HepG2 (cell line): ENCODE results near the gene MCF2L. TPM values are rescaled to one million over a fixed set of nuclear protein-coding genes. Genes with fewer than 3 reads are reported as not detected.

Experiments
- ATAC-seq: fragments of 200-7000 bp; cut with Tn5 transposase; 3 replicates; pipeline ENCODE4 v1.9.1; 2020; ENCODE audit warnings: mild to moderate bottlenecking, moderate library complexity
- BruUV-seq: library from RNA; stranded (reverse); fragments of 400-500 nt; replicated peaks from 2 replicates; lab custom pipeline; 2021; lab: Mats Ljungman, UMichigan
- CTCF ChIA-PET: fragments of 300-600 bp; formaldehyde crosslinking; extraction: SDS; loops from one replicate; lab custom pipeline; 2021; ENCODE audit warnings: low total read pairs, inconsistent platforms, low intra/inter-chr PET ratio; lab: Yijun Ruan, JAX
- POLR2A ChIA-PET: fragments of 350-600 bp; sonication (Branson Sonifier 250); formaldehyde crosslinking; loops from one replicate; lab custom pipeline; 2020; ENCODE audit warnings: antibody characterized with exemption, inconsistent platforms; lab: Yijun Ruan, JAX
- DNase-seq: peaks from one replicate; pipeline ENCODE4 v3.0.0-alpha.2; 2015; ENCODE audit warnings: low spot score
- FAIRE-seq: peaks from 3 replicates; lab custom pipeline; 2011; peaks lifted over from hg19 to GRCh38; lab: Jason Lieb, UNC
- H2AFZ ChIP-seq: one replicate; pipeline ENCODE4 v1.6.1; 2011; ENCODE audit warnings: low read length, inconsistent platforms
- H3K27ac ChIP-seq: fragments of 300-600 bp; 3 replicates; pipeline ENCODE4 v1.8.0; 2011; ENCODE audit warnings: mixed run types, mild to moderate bottlenecking, mixed read lengths, low read length, inconsistent platforms; ENCODE audit not compliant: insufficient read depth; ENCODE audit errors: extremely low read length
- H3K27me3 ChIP-seq, 2 experiments: fragments of 200-600 bp in 1 of 2; 2 replicates in 1 of 2; 3 replicates in 1 of 2; pipeline versions ENCODE4 v1.6.0 to v1.8.0; 2011; ENCODE audit warnings: low read length in 2 of 2, mild to moderate bottlenecking in 2 of 2, moderate library complexity in 2 of 2, inconsistent platforms in 1 of 2; ENCODE audit not compliant: insufficient read depth in 2 of 2, control insufficient read depth in 1 of 2
- H3K36me3 ChIP-seq, 2 experiments: fragments of 200-600 bp in 1 of 2; replicated peaks in 1 of 2; 2 replicates in 1 of 2; 3 replicates in 1 of 2; pipeline versions ENCODE4 v1.5.1 to v1.8.0; 2011; ENCODE audit warnings: low read length in 2 of 2, inconsistent platforms in 1 of 2; ENCODE audit not compliant: insufficient read depth in 2 of 2, control insufficient read depth in 1 of 2
- H3K4me1 ChIP-seq: 2 replicates; pipeline ENCODE4 v1.5.1; 2012; ENCODE audit warnings: low read length, inconsistent platforms; ENCODE audit not compliant: insufficient read depth
- H3K4me2 ChIP-seq: 2 replicates; pipeline ENCODE4 v1.6.0; 2011; ENCODE audit warnings: low read depth, low read length, inconsistent platforms
- H3K4me3 ChIP-seq, 3 experiments: fragments of 200-600 bp in 1 of 3; sonication (generic), shearing (Covaris generic) in 1 of 3; replicated peaks in 1 of 3; 2 replicates each; pipeline ENCODE4 v1.5.1; 2011 to 2016; ENCODE audit warnings: low read length in 3 of 3, inconsistent platforms in 2 of 3, low read depth in 2 of 3, mild to moderate bottlenecking in 2 of 3, control low read depth in 1 of 3, mixed read lengths in 1 of 3; ENCODE audit not compliant: insufficient read depth in 1 of 3
- H3K79me2 ChIP-seq: one replicate; pipeline ENCODE4 v1.6.1; 2011; ENCODE audit warnings: low read length, inconsistent platforms; ENCODE audit not compliant: insufficient read depth
- H3K9ac ChIP-seq: 2 replicates; pipeline ENCODE4 v1.6.0; 2011; ENCODE audit warnings: mild to moderate bottlenecking, low read depth, low read length, inconsistent platforms; ENCODE audit not compliant: insufficient read depth
- H3K9me3 ChIP-seq: 2 replicates; pipeline ENCODE4 v1.5.1; 2012; ENCODE audit warnings: mild to moderate bottlenecking, low read length
- H4K20me1 ChIP-seq: 2 replicates; pipeline ENCODE4 v1.6.0; 2011; ENCODE audit warnings: inconsistent platforms, mild to moderate bottlenecking, low read length, moderate library complexity; ENCODE audit not compliant: insufficient read depth
- ATF7 ChIP-seq, 2 experiments: fragments of 450-650 bp in 1 of 2; sonication (generic) in 1 of 2; formaldehyde crosslinking in 1 of 2; IDR thresholded peaks; 2 replicates each; pipeline versions ENCODE4 v1.4.0 to v1.6.1; 2016 to 2020; ENCODE audit warnings: antibody characterized with exemption in 1 of 2, mild to moderate bottlenecking in 1 of 2, missing genetic modification reagents in 1 of 2
- BRCA1 ChIP-seq: sonication (generic); formaldehyde crosslinking; IDR thresholded peaks from 2 replicates; pipeline ENCODE4 v1.4.0; 2020; ENCODE audit warnings: missing genetic modification reagents
- HNF4A ChIP-seq: sonication (generic); formaldehyde crosslinking; IDR thresholded peaks from 2 replicates; pipeline ENCODE4 v1.4.0; 2020; ENCODE audit warnings: missing genetic modification reagents
- MLXIP ChIP-seq: sonication (generic); formaldehyde crosslinking; IDR thresholded peaks from 2 replicates; pipeline ENCODE4 v1.9.0; 2021; ENCODE audit warnings: missing genetic modification reagents, borderline replicate concordance
- RBM39 ChIP-seq: fragments of 200-400 bp; formaldehyde crosslinking; IDR thresholded peaks from one replicate; pipeline ENCODE4 v1.6.1; 2018; ENCODE audit warnings: antibody characterized with exemption, mild to moderate bottlenecking, low read depth, low read length; ENCODE audit not compliant: poor library complexity, severe bottlenecking
- RORA ChIP-seq: sonication (generic); formaldehyde crosslinking; IDR thresholded peaks from 2 replicates; pipeline ENCODE4 v1.5.0; 2020; ENCODE audit warnings: mild to moderate bottlenecking, missing genetic modification reagents, moderate library complexity
- SIN3B ChIP-seq: fragments of 150-350 bp; IDR thresholded peaks from 2 replicates; pipeline ENCODE4 v1.6.1; 2014; ENCODE audit warnings: low read length
- SRSF4 ChIP-seq: fragments of 200-400 bp; formaldehyde crosslinking; IDR thresholded peaks from one replicate; pipeline ENCODE4 v1.6.1; 2018; ENCODE audit warnings: mild to moderate bottlenecking, low read depth, low read length, moderate library complexity; ENCODE audit not compliant: poor library complexity, severe bottlenecking
- TBX3 ChIP-seq: fragments of 450-650 bp; IDR thresholded peaks from 2 replicates; pipeline ENCODE4 v1.6.1; 2017; ENCODE audit warnings: antibody characterized with exemption, mild to moderate bottlenecking, inconsistent platforms, borderline replicate concordance
- TEF ChIP-seq: sonication (generic); formaldehyde crosslinking; IDR thresholded peaks from 2 replicates; pipeline ENCODE4 v1.5.0; 2020; ENCODE audit warnings: missing genetic modification reagents
- THAP11 ChIP-seq: IDR thresholded peaks from 2 replicates; pipeline ENCODE4 v1.6.1; 2016; ENCODE audit warnings: missing biosample characterization, missing genetic modification reagents
- YY1 ChIP-seq: IDR thresholded peaks from 2 replicates; pipeline ENCODE4 v1.6.1; 2011; ENCODE audit warnings: low read length, low read depth, moderate library complexity, mild to moderate bottlenecking; ENCODE audit not compliant: insufficient read depth, insufficient replicate concordance
- ZBTB37 ChIP-seq: sonication (generic); formaldehyde crosslinking; IDR thresholded peaks from 2 replicates; pipeline ENCODE4 v1.4.0; 2020; ENCODE audit warnings: mild to moderate bottlenecking, missing genetic modification reagents
- ZMYM3 ChIP-seq: sonication (generic); formaldehyde crosslinking; IDR thresholded peaks from 2 replicates; pipeline ENCODE4 v1.5.1; 2020; ENCODE audit warnings: mild to moderate bottlenecking, missing genetic modification reagents
- ZNF660 ChIP-seq: sonication (generic); formaldehyde crosslinking; IDR thresholded peaks from 2 replicates; pipeline ENCODE4 v1.5.1; 2020; ENCODE audit warnings: mild to moderate bottlenecking, low read depth, missing genetic modification reagents, borderline replicate concordance
- ZNF772 ChIP-seq: sonication (generic); formaldehyde crosslinking; IDR thresholded peaks from 2 replicates; pipeline ENCODE4 v1.5.0; 2020; ENCODE audit warnings: mild to moderate bottlenecking, missing genetic modification reagents
- WGBS: methylation state at CpG from one replicate; pipeline ENCODE4 v1.1.6; 2017; ENCODE audit warnings: low lambda C conversion rate; 5-methylcytosine and 5-hydroxymethylcytosine counted together
- in situ Hi-C: cut with HindIII; loops from 2 replicates; pipeline ENCODE4 v1.10.0; 2017; ENCODE audit warnings: low pct_unique_long_range_greater_than_20kb; ENCODE audit not compliant: extremely low pct_ligation_motif_present
- intact Hi-C: fragments of 100-400 bp; cut with micrococcal nuclease; formaldehyde crosslinking; loops from one replicate; pipeline ENCODE4 v1.10.0; 2022; ENCODE audit not compliant: unreplicated experiment
- polyA plus RNA-seq, 8 experiments: library from polyadenylated mRNA; depleted of rRNA in 3 of 8; stranded (reverse) in 7 of 8; unstranded in 1 of 8; fragments of >200 nt; fragmentation: Illumina TruSeq in 4 of 8; extraction: Trizol in 4 of 8; gene quantifications; 2 replicates each; pipeline versions ENCODE4 v1.2.1 to v1.2.3, GENCODE V29; 2011 to 2016; ENCODE audit warnings: low read depth in 4 of 8, missing spikeins in 1 of 8, mixed read lengths in 1 of 8; ENCODE audit not compliant: insufficient read depth in 1 of 8
- total RNA-seq, 5 experiments: library from RNA; depleted of rRNA; stranded (reverse); fragments of >200 nt; fragmentation: Illumina TruSeq; extraction: Trizol; gene quantifications; 2 replicates each; pipeline ENCODE4 v1.2.3, GENCODE V29; 2016; ENCODE audit warnings: low read depth in 1 of 5
- TF ChIP-seq, protein P1 (sequence below): sonication (generic); formaldehyde crosslinking; IDR thresholded peaks from 2 replicates; pipeline ENCODE4 v1.9.0; 2021; ENCODE audit warnings: missing genetic modification reagents, mild to moderate bottlenecking, borderline replicate concordance

The MCF2L gene
- total and polyA plus RNA-seq, 2 of the 13 experiments (the other 11 are each of a cell fraction or from before 2014, with no cell fraction given): 19.4 to 28.4 TPM

- TF ChIP-seq TEF (no peak), ATF7 (IDR thresholded peaks at IDR 0.05) (no peak), ATF7 (CRISPR knock-in tag; IDR thresholded peaks at IDR 0.05) (no peak), THAP11 (no peak), RBM39 (no peak), TBX3 (no peak), ZMYM3 (no peak), SRSF4 (no peak), YY1 (no peak)
These were observed 77.3 kb downstream of the MCF2L start (continued) for GRCh38 chr13:113046128-113046882.

DNA sequence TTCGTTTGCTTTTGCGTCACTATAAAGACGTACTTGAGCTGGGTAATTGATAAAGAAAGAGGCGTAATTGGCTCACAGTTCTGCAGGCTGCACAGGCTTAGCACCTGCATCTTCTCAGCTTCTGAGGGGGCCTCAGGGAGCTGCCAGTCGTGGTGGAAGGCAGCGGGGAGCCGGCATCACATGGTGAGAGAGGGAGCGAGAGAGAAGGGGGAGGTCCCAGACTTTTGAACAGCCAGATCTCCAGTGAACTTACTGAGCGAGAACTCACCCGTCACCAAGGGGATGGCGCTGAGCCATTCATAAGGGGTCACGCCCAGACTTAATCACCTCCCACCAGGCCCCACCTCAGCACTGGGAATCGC, 77.8 kb downstream of the MCF2L start:
- CTCF ChIA-PET: no interaction called here
- peaks cover 10 to 46% of the 10 kb centered on the region in 2 experiments for H3K36me3 ChIP-seq
- H3K27me3 ChIP-seq: no peaks in the 10 kb centered on the region
- no peak overlapping the region for H3K27ac ChIP-seq
- over 99% methylated on average over 11 of the region's 13 CpGs for WGBS
- no peaks in the 10 kb centered on the region for H3K79me2 ChIP-seq
- ATAC-seq (no peak), DNase-seq (no peak), FAIRE-seq (no peak)
- in situ Hi-C loops: no loop called here
- H3K4me3 ChIP-seq: no peak overlapping the region
- no peaks in the 10 kb centered on the region for H3K4me1 ChIP-seq
- H3K4me2 ChIP-seq: no peak overlapping the region
- POLR2A ChIA-PET: no interaction called here
- no peaks in the 10 kb centered on the region for H3K9me3 ChIP-seq
- no peak overlapping the region for H3K9ac ChIP-seq
- intact Hi-C loops: no loop called here
- H4K20me1 ChIP-seq: no peaks in the 10 kb centered on the region
- BruUV-seq: no TSS peak
- H2AFZ ChIP-seq: no peak overlapping the region
- TF ChIP-seq RORA (CRISPR knock-in tag): no peak
- TF ChIP-seq, protein P1, sequence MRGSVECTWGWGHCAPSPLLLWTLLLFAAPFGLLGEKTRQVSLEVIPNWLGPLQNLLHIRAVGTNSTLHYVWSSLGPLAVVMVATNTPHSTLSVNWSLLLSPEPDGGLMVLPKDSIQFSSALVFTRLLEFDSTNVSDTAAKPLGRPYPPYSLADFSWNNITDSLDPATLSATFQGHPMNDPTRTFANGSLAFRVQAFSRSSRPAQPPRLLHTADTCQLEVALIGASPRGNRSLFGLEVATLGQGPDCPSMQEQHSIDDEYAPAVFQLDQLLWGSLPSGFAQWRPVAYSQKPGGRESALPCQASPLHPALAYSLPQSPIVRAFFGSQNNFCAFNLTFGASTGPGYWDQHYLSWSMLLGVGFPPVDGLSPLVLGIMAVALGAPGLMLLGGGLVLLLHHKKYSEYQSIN (CRISPR knock-in tag): no peak
- no peak for TF ChIP-seq BRCA1 (CRISPR knock-in tag)
- no peak for TF ChIP-seq SIN3B
- TF ChIP-seq ZNF772 (CRISPR knock-in tag): no peak
- no peak for TF ChIP-seq ZBTB37 (CRISPR knock-in tag)
- no peak for TF ChIP-seq MLXIP (CRISPR knock-in tag)
- no peak for TF ChIP-seq HNF4A (CRISPR knock-in tag)
- no peak for TF ChIP-seq ZNF660 (CRISPR knock-in tag)
